ENCODE data around the gene KRTAP15-1.

KRTAP15-1 gene

DNA sequence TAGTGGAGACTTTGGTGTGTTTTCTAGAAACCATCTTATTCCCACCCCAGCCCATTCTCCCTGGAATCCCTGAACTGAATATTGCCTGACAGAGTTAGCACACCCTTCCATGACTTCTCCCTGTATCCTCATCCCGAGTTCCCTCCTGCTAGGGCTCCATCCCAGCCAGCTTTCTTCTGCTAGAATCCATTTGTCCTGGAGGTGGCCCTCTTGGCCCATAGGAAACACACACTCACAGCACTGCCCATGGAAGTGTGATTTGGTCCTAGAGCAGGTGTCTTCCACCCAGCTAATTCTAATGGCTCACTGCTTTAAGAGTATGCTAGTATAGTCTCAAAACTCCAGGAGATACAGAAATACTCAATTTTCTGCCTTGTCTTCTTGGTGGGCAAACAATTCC lies 4.1 kb downstream of the KRTAP15-1 start:
- no peak for DNase-seq (ENCODE audit: low read depth in 1 of 2, low spot score in 1 of 2)
- no peak overlapping the region for H3K27ac ChIP-seq (replicated peaks)

DNA sequence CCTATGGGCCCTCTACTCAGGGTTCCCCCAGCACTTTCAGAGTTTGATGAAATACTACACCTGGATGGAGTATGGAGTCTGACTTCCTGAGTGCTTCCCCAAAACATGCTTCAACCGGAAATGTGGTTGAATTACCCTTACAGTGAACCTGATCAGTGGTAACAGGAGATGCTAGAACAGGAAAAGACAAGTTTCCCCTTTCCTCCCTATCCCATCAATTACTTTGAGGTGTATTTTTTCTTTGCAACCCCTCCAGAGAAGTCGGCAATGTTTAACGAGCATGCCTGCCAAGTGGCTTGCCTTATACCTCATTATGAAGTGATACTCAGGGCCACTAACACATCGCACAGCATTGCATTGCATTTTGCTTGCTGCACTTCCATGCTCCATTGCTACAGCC lies 7.0 kb downstream of the KRTAP15-1 start:
- no peak overlapping the region for H3K4me3 ChIP-seq (replicated peaks; ENCODE audit: insufficient read depth, low read length)
- H3K27me3 ChIP-seq (ENCODE audit: insufficient read depth, poor library complexity, severe bottlenecking): no peaks in the 10 kb centered on the region
- TF ChIP-seq GABPA (IDR thresholded peaks at IDR 0.05; ENCODE audit: low read depth): no peak
- TF ChIP-seq, protein P1, sequence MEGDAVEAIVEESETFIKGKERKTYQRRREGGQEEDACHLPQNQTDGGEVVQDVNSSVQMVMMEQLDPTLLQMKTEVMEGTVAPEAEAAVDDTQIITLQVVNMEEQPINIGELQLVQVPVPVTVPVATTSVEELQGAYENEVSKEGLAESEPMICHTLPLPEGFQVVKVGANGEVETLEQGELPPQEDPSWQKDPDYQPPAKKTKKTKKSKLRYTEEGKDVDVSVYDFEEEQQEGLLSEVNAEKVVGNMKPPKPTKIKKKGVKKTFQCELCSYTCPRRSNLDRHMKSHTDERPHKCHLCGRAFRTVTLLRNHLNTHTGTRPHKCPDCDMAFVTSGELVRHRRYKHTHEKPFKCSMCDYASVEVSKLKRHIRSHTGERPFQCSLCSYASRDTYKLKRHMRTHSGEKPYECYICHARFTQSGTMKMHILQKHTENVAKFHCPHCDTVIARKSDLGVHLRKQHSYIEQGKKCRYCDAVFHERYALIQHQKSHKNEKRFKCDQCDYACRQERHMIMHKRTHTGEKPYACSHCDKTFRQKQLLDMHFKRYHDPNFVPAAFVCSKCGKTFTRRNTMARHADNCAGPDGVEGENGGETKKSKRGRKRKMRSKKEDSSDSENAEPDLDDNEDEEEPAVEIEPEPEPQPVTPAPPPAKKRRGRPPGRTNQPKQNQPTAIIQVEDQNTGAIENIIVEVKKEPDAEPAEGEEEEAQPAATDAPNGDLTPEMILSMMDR (IDR thresholded peaks at IDR 0.05; ENCODE audit: insufficient read depth, low read length): no peak
- TF ChIP-seq, protein P2, sequence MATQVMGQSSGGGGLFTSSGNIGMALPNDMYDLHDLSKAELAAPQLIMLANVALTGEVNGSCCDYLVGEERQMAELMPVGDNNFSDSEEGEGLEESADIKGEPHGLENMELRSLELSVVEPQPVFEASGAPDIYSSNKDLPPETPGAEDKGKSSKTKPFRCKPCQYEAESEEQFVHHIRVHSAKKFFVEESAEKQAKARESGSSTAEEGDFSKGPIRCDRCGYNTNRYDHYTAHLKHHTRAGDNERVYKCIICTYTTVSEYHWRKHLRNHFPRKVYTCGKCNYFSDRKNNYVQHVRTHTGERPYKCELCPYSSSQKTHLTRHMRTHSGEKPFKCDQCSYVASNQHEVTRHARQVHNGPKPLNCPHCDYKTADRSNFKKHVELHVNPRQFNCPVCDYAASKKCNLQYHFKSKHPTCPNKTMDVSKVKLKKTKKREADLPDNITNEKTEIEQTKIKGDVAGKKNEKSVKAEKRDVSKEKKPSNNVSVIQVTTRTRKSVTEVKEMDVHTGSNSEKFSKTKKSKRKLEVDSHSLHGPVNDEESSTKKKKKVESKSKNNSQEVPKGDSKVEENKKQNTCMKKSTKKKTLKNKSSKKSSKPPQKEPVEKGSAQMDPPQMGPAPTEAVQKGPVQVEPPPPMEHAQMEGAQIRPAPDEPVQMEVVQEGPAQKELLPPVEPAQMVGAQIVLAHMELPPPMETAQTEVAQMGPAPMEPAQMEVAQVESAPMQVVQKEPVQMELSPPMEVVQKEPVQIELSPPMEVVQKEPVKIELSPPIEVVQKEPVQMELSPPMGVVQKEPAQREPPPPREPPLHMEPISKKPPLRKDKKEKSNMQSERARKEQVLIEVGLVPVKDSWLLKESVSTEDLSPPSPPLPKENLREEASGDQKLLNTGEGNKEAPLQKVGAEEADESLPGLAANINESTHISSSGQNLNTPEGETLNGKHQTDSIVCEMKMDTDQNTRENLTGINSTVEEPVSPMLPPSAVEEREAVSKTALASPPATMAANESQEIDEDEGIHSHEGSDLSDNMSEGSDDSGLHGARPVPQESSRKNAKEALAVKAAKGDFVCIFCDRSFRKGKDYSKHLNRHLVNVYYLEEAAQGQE (IDR thresholded peaks at IDR 0.05; ENCODE audit: insufficient replicate concordance, low read depth): no peak
- no peak for TF ChIP-seq POLR2AphosphoS5 (IDR thresholded peaks at IDR 0.05; ENCODE audit: low read depth)
- TF ChIP-seq SPI1 (IDR thresholded peaks at IDR 0.05; ENCODE audit: borderline replicate concordance, low read depth): no peak
- no peak for DNase-seq (ENCODE audit: low read depth in 1 of 2, low spot score in 1 of 2)
- H3K27ac ChIP-seq (replicated peaks): no peak overlapping the region

More for the DNA sequence above, 4.1 kb downstream of the KRTAP15-1 start:
- TF ChIP-seq SPI1 (IDR thresholded peaks at IDR 0.05; ENCODE audit: borderline replicate concordance, low read depth): no peak
- TF ChIP-seq, protein P2 (IDR thresholded peaks at IDR 0.05; ENCODE audit: insufficient replicate concordance, low read depth): no peak
- TF ChIP-seq, protein P1 (IDR thresholded peaks at IDR 0.05; ENCODE audit: insufficient read depth, low read length): no peak
- TF ChIP-seq POLR2AphosphoS5 (IDR thresholded peaks at IDR 0.05; ENCODE audit: low read depth): no peak
- no peak for TF ChIP-seq GABPA (IDR thresholded peaks at IDR 0.05; ENCODE audit: low read depth)
- Histone ChIP-seq H3K4me3 (replicated peaks; ENCODE audit: insufficient read depth, low read length) (no peak overlapping the region), H3K27me3 (ENCODE audit: insufficient read depth, poor library complexity, severe bottlenecking) (no peaks in the 10 kb centered on the region)

DNA sequence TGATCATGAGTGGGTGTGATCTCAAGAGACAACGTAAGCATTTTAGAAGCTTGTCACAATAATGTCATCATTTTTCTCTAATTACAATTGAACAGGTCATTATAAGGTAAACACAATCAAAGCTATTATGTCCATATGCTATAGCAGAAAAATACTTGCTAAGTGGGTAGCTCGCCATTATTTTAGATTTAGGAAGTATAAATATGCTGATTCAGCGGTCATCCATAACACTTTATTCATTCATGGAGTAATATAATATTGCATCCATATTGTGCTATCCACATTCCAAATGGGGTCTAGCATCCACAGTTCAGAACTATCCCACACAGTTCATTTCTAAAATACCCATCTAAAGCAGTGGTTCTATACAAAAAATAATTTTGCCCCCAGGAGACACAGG lies 8.4 kb downstream of the KRTAP15-1 start:
- H3K27me3 ChIP-seq (ENCODE audit: insufficient read depth, poor library complexity, severe bottlenecking): no peaks in the 10 kb centered on the region
- no peak overlapping the region for H3K4me3 ChIP-seq (replicated peaks; ENCODE audit: insufficient read depth, low read length)
- TF ChIP-seq SPI1 (IDR thresholded peaks at IDR 0.05; ENCODE audit: borderline replicate concordance, low read depth): no peak
- TF ChIP-seq, protein P2 (IDR thresholded peaks at IDR 0.05; ENCODE audit: insufficient replicate concordance, low read depth): no peak
- no peak for TF ChIP-seq GABPA (IDR thresholded peaks at IDR 0.05; ENCODE audit: low read depth)
- no peak for TF ChIP-seq POLR2AphosphoS5 (IDR thresholded peaks at IDR 0.05; ENCODE audit: low read depth)
- TF ChIP-seq, protein P1 (IDR thresholded peaks at IDR 0.05; ENCODE audit: insufficient read depth, low read length): no peak
- no peak overlapping the region for H3K27ac ChIP-seq (replicated peaks)
- no peak for DNase-seq (ENCODE audit: low read depth in 1 of 2, low spot score in 1 of 2)

All from HL-60 (cell line).